ENCODE data around the gene SMAD3. TPM values are rescaled to one million over a fixed set of nuclear protein-coding genes. Genes with fewer than 3 reads are reported as not detected.
"Not testable (repeated sequence)": the region's sequence is repeated elsewhere in the genome, so short reads cannot be mapped to it uniquely, and the experiment has no call there.

Gene SMAD3
- total and polyA plus RNA-seq, 7 donors: 2.9 to 47.6 (median 29.3) TPM

GRCh38 chr15:67019069-67019468, 46.3 kb upstream of the SMAD3 start:
- 84 to 94% (median 91%) methylated on average over 5 of the region's 5 CpGs for WGBS, 3 donors
- TF ChIP-seq CTCF (IDR thresholded peaks at IDR 0.05): no peak
- peaks cover 6% of the 10 kb centered on the region for H3K4me1 ChIP-seq

GRCh38 chr15:67019884-67020520, 45.4 kb upstream of the SMAD3 start:
- no peaks in the 10 kb centered on the region for H3K27me3 ChIP-seq (ENCODE audit: insufficient read depth in 3 of 3, low read length in 2 of 3)
- DNase-seq (no peak), ATAC-seq (no peak)
- H3K9me3 ChIP-seq: no peaks in the 10 kb centered on the region
- H3K27ac ChIP-seq: no peak overlapping the region
- no peak overlapping the region for H3K4me3 ChIP-seq
- intact Hi-C loops (cut with DNase I): no loop called here
- 58 to 77% (median 59%) methylated on average over 5 of the region's 5 CpGs for WGBS, 3 donors
- H3K36me3 ChIP-seq (ENCODE audit: insufficient read depth in 1 of 2, low read depth in 1 of 2): no peaks in the 10 kb centered on the region
- TF ChIP-seq CTCF (IDR thresholded peaks at IDR 0.05): no peak
- peaks cover 15% of the 10 kb centered on the region for H3K4me1 ChIP-seq

More at GRCh38 chr15:67019069-67019468, 46.3 kb upstream of the SMAD3 start:
- ATAC-seq (no peak), DNase-seq (no peak)
- H3K36me3 ChIP-seq (ENCODE audit: insufficient read depth in 1 of 2, low read depth in 1 of 2): no peaks in the 10 kb centered on the region
- H3K9me3 ChIP-seq: no peaks in the 10 kb centered on the region
- H3K4me3 ChIP-seq: no peak overlapping the region
- H3K27me3 ChIP-seq (ENCODE audit: insufficient read depth in 3 of 3, low read length in 2 of 3): no peaks in the 10 kb centered on the region
- intact Hi-C loops (cut with DNase I): no loop called here
- no peak overlapping the region for H3K27ac ChIP-seq

GRCh38 chr15:67020668-67021067, 44.7 kb upstream of the SMAD3 start:
- ATAC-seq; DNase-seq; H3K9me3 ChIP-seq; H3K36me3 ChIP-seq (ENCODE audit: insufficient read depth in 1 of 2, low read depth in 1 of 2); H3K27ac ChIP-seq; intact Hi-C loops (cut with DNase I); H3K4me3 ChIP-seq; H3K27me3 ChIP-seq (ENCODE audit: insufficient read depth in 3 of 3, low read length in 2 of 3): not testable (repeated sequence)
- H3K4me1 ChIP-seq: peaks cover 22% of the 10 kb centered on the region
- WGBS, 3 donors: 76 to 95% (median 83%) methylated on average over 2 of the region's 2 CpGs

- H3K36me3 ChIP-seq (ENCODE audit: insufficient read depth in 1 of 2, low read depth in 1 of 2): no peaks in the 10 kb centered on the region
- ATAC-seq: no peak
- H3K9me3 ChIP-seq: no peaks in the 10 kb centered on the region
- peaks cover 30% of the 10 kb centered on the region for H3K4me1 ChIP-seq
- DNase-seq: no peak
- H3K27ac ChIP-seq: no peak overlapping the region
- no peak overlapping the region for H3K4me3 ChIP-seq
- no peaks in the 10 kb centered on the region for H3K27me3 ChIP-seq (ENCODE audit: insufficient read depth in 3 of 3, low read length in 2 of 3)
- intact Hi-C loops (cut with DNase I): no loop called here
- TF ChIP-seq CTCF (IDR thresholded peaks at IDR 0.05): no peak
These were observed 43.9 kb upstream of the SMAD3 start for GRCh38 chr15:67021455-67021854.

GRCh38 chr15:67022587-67023105, 42.8 kb upstream of the SMAD3 start:
- DNase-seq: no peak

More at GRCh38 chr15:67022587-67023105, 42.8 kb upstream of the SMAD3 start:
- no peak for TF ChIP-seq CTCF (IDR thresholded peaks at IDR 0.05)
- H3K27me3 ChIP-seq (ENCODE audit: insufficient read depth in 3 of 3, low read length in 2 of 3): no peaks in the 10 kb centered on the region
- peaks cover 31% of the 10 kb centered on the region for H3K4me1 ChIP-seq
- no peaks in the 10 kb centered on the region for H3K36me3 ChIP-seq (ENCODE audit: insufficient read depth in 1 of 2, low read depth in 1 of 2)
- H3K9me3 ChIP-seq: no peaks in the 10 kb centered on the region
- intact Hi-C loops (cut with DNase I): no loop called here
- no peak for ATAC-seq
- H3K4me3 ChIP-seq: no peak overlapping the region
- H3K27ac ChIP-seq: no peak overlapping the region
